ENCODE measurements around the gene PSG3.
"Not testable (repeated sequence)": the region's sequence is repeated elsewhere in the genome, so short reads cannot be mapped to it uniquely, and the experiment has no call there.

The PSG3 gene

GRCh38 chr19:42695811-42696503 is 44.3 kb downstream of the PSG3 start:
- DNase-seq (ENCODE audit: low read depth in 1 of 2, low spot score in 1 of 2), result no peak

- no peak for DNase-seq (ENCODE audit: low read depth in 1 of 2, low spot score in 1 of 2)
Measured at GRCh38 chr19:42693760-42694350, 46.4 kb downstream of the PSG3 start.

GRCh38 chr19:42683917-42684513 is 56.3 kb downstream of the PSG3 start:
- peak in 1 of 2 donors; percentile 14 for DNase-seq (ENCODE audit: low read depth in 1 of 2, low spot score in 1 of 2)

- not testable (repeated sequence) for DNase-seq (ENCODE audit: low read depth in 1 of 2, low spot score in 1 of 2)
Measured at GRCh38 chr19:42676326-42676725, 64.0 kb downstream of the PSG3 start.

- DNase-seq (ENCODE audit: low read depth in 1 of 2, low spot score in 1 of 2), result not testable (repeated sequence)
Measured at GRCh38 chr19:42674549-42674948, 65.7 kb downstream of the PSG3 start.
